ENCODE measurements around the gene DPM3.

The DPM3 gene

DNA sequence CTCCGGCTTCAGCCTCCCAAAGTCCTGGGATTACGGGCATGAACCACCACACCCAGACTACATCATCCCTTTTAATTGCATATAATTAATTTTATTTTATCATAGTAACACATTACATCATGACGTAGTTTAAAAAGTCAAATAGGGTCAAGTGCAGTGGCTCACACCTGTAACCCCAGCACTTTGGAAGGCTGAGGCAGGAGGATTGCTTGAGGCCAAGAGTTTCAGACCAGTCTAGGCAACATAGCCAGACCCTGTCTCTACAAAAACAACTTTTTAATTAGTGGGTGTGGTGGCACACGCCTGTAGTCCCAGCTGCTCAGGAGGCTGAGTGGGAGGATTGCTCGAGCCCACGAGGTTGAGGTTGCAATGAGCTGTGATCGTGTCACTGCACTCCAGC lies 41.0 kb downstream of the DPM3 start:
- H3K9me3 ChIP-seq (ENCODE audit: severe bottlenecking), result no peaks in the 10 kb centered on the region
- DNase-seq, result no peak
- no peaks in the 10 kb centered on the region for H3K36me3 ChIP-seq
- H3K27ac ChIP-seq, result no peak overlapping the region
- TF ChIP-seq, protein P1, sequence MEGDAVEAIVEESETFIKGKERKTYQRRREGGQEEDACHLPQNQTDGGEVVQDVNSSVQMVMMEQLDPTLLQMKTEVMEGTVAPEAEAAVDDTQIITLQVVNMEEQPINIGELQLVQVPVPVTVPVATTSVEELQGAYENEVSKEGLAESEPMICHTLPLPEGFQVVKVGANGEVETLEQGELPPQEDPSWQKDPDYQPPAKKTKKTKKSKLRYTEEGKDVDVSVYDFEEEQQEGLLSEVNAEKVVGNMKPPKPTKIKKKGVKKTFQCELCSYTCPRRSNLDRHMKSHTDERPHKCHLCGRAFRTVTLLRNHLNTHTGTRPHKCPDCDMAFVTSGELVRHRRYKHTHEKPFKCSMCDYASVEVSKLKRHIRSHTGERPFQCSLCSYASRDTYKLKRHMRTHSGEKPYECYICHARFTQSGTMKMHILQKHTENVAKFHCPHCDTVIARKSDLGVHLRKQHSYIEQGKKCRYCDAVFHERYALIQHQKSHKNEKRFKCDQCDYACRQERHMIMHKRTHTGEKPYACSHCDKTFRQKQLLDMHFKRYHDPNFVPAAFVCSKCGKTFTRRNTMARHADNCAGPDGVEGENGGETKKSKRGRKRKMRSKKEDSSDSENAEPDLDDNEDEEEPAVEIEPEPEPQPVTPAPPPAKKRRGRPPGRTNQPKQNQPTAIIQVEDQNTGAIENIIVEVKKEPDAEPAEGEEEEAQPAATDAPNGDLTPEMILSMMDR (IDR thresholded peaks at IDR 0.05; ENCODE audit: low read depth, low read length), result no peak
- H3K27me3 ChIP-seq (ENCODE audit: insufficient read depth, low read depth, severe bottlenecking), result no peaks in the 10 kb centered on the region
- no peak overlapping the region for H3K4me3 ChIP-seq (ENCODE audit: low read depth, low read length)

DNA sequence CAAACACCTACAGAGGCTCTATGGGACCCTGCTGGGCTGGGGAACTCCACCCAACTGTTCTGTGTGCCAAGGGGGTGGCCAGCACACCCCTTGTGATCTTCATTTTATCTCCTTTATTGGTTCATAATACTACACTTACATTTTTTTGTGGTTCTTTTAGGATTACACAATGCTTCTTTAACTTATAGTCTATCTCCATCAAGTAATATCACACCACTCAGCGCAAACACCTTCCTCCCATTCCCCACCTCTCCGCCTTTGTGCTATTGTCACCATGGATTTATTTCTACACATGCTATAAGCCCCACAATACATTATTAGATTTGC lies 45.7 kb downstream of the DPM3 start:
- H3K27ac ChIP-seq, result no peak overlapping the region

DNA sequence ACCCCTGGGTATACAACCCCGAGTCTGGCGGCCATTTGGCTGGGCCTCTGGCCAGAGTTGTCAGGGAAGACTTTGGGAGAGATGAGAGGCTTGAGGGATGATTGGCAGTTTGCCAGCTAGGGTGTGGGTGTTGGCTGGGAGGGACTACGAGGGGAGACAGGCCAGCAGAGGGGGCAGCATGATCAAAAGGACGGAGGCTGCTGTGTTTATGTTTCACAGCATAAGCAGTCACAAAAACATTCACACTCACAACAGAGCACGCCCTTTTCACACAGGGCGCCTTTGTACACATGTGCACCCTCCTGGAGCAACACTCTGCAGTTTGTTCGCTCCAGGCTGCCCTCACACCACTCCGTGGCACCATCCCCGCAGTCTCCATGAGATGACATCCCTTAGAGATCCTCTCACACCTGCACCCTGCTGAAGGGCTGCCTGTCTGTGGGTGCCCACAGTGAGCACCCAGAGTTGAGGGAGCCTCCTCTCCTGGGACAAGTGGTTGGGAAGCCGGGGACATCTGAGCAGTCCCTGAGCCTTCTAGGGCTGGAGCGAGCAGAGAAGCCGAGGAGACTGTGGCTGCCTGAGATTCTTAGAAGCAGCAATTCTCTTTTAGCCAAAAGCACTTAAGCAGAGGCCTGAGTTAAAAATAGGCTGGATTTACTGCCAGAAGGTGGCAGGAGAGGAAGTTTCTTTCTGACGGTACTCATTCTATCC lies 46.3 kb downstream of the DPM3 start:
- Histone ChIP-seq H3K36me3 (no peaks in the 10 kb centered on the region), H3K9me3 (ENCODE audit: severe bottlenecking) (no peaks in the 10 kb centered on the region), H3K27ac (peak overlapping the region; percentile 4; the same call in 1 of the 2 replicates), H3K27me3 (ENCODE audit: insufficient read depth, low read depth, severe bottlenecking) (no peaks in the 10 kb centered on the region), H3K4me3 (ENCODE audit: low read depth, low read length) (no peak overlapping the region)
- DNase-seq, result peak; percentile 78
- TF ChIP-seq, protein P1 (IDR thresholded peaks at IDR 0.05; ENCODE audit: low read depth, low read length), result peak; percentile 75

More for the DNA sequence above, 45.7 kb downstream of the DPM3 start:
- H3K27me3 ChIP-seq (ENCODE audit: insufficient read depth, low read depth, severe bottlenecking), result no peaks in the 10 kb centered on the region
- no peak for DNase-seq
- no peaks in the 10 kb centered on the region for H3K9me3 ChIP-seq (ENCODE audit: severe bottlenecking)
- no peak overlapping the region for H3K4me3 ChIP-seq (ENCODE audit: low read depth, low read length)
- H3K36me3 ChIP-seq, result no peaks in the 10 kb centered on the region
- TF ChIP-seq, protein P1 (IDR thresholded peaks at IDR 0.05; ENCODE audit: low read depth, low read length), result no peak

DNA sequence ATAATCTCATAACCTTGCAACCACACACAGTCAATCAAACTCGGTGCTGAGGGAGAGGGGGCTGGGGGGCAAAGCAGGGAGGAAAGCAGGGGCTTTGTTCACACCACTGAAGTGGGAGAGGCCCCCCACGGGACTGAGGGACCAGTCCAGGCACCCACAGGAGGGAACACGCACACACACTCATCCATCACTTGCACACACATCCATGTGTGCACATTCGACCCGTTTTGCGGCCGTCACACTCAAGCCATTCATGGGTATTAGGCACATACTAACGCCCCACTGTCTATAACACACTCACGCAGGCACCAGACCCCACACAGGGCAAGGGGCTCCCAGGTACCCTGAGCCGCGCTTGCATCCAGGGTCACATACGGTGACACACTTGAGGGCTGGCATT lies 47.7 kb downstream of the DPM3 start:
- TF ChIP-seq, protein P1 (IDR thresholded peaks at IDR 0.05; ENCODE audit: low read depth, low read length), result no peak
- Histone ChIP-seq H3K36me3 (no peaks in the 10 kb centered on the region), H3K4me3 (ENCODE audit: low read depth, low read length) (no peak overlapping the region), H3K27ac (no peak overlapping the region), H3K27me3 (ENCODE audit: insufficient read depth, low read depth, severe bottlenecking) (no peaks in the 10 kb centered on the region), H3K9me3 (ENCODE audit: severe bottlenecking) (no peaks in the 10 kb centered on the region)
- no peak for DNase-seq

DNA sequence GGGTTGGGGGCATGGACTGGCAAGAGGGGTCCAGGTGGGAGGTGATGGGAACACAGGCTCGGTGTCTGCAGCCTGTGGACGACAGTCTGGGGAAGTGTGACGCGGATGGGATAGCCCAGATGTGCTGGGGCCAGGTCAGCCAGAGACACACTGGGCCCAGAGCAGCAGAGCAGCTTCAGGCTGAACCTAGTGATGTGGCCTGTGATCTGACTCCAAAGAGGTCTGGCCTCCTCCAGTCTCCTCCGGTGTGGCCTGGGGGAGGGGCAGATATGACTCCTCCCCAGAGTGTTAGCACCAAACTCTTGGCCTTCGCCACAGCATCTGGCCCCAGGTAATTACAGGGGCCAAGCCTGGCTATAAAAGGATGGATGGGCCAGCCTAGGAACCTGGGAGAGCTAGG lies 48.2 kb downstream of the DPM3 start:
- Histone ChIP-seq H3K9me3 (ENCODE audit: severe bottlenecking) (no peaks in the 10 kb centered on the region), H3K36me3 (no peaks in the 10 kb centered on the region), H3K27ac (no peak overlapping the region), H3K27me3 (ENCODE audit: insufficient read depth, low read depth, severe bottlenecking) (no peaks in the 10 kb centered on the region), H3K4me3 (ENCODE audit: low read depth, low read length) (no peak overlapping the region)
- DNase-seq, result no peak
- TF ChIP-seq, protein P1 (IDR thresholded peaks at IDR 0.05; ENCODE audit: low read depth, low read length), result no peak
